NOMO-1 treated with dmso at 0.1 percent for 144 hours (cell line): ENCODE measurements around the gene LY86.

Experiments
- DNase-seq: peaks from one replicate; lab custom pipeline; 2025; ENCODE audit not compliant: unreplicated experiment; lab: John Stamatoyannopoulos, UW

Gene LY86

GRCh38 chr6:6588064-6588923, at the start of gene LY86:
LY86 (plus strand) TSS chr6:6588720; CDS start chr6:6588735, 15 bp downstream.
- peak; percentile 65 for DNase-seq

- no peak for DNase-seq
Observed at GRCh38 chr6:6539036-6539435, 49.5 kb upstream of the LY86 start.

- DNase-seq: no peak
Observed at GRCh38 chr6:6542357-6542756, 46.2 kb upstream of the LY86 start.

- DNase-seq: peak; percentile 20
Observed at GRCh38 chr6:6543181-6543879, 45.2 kb upstream of the LY86 start.

GRCh38 chr6:6545616-6546317, 42.8 kb upstream of the LY86 start:
- no peak for DNase-seq

GRCh38 chr6:6546318-6547109, 42.0 kb upstream of the LY86 start:
- peak; percentile 80 for DNase-seq

- DNase-seq: peak; percentile 82
Observed at GRCh38 chr6:6547110-6547879, 41.2 kb upstream of the LY86 start.

GRCh38 chr6:6556161-6556737, 32.3 kb upstream of the LY86 start:
- no peak for DNase-seq

GRCh38 chr6:6556738-6557503, 31.6 kb upstream of the LY86 start:
- peak; percentile 32 for DNase-seq

- no peak for DNase-seq
Observed at GRCh38 chr6:6557504-6557839, 31.0 kb upstream of the LY86 start.

GRCh38 chr6:6557886-6558285, 30.6 kb upstream of the LY86 start:
- no peak for DNase-seq

GRCh38 chr6:6559994-6560570, 28.4 kb upstream of the LY86 start:
- no peak for DNase-seq

- peak; percentile 26 for DNase-seq
Observed at GRCh38 chr6:6560909-6561308, 27.6 kb upstream of the LY86 start.

GRCh38 chr6:6564154-6564553, 24.4 kb upstream of the LY86 start:
- DNase-seq: no peak

- no peak for DNase-seq
Observed at GRCh38 chr6:6565069-6565468, 23.5 kb upstream of the LY86 start.

GRCh38 chr6:6565488-6565887, 23.0 kb upstream of the LY86 start:
- no peak for DNase-seq

GRCh38 chr6:6566766-6567165, 21.8 kb upstream of the LY86 start:
- no peak for DNase-seq

- DNase-seq: peak; percentile 9
Observed at GRCh38 chr6:6569096-6569810, 19.3 kb upstream of the LY86 start.
